Lung (tissue), 12 donors: ENCODE data around the gene IL23A. TPM values are rescaled to one million over a fixed set of nuclear protein-coding genes. Genes with fewer than 3 reads are reported as not detected.

Experiments
- ATAC-seq: fragments of 200-7000 bp; cut with Tn5 transposase; one replicate; pipeline ENCODE4 v1.9.1; 2020; ENCODE audit warnings: moderate number of reproducible peaks; ENCODE audit not compliant: insufficient read depth, low FRiP score
- DNase-seq, 3 donors: peaks; one replicate each; pipeline ENCODE4 v3.0.0-alpha.2; 2013 to 2017
- H3K27ac ChIP-seq, 2 donors: one replicate each; pipeline ENCODE4 v1.5.1; 2013; ENCODE audit warnings: mild to moderate bottlenecking in 2 of 2, moderate library complexity in 2 of 2, control low read depth in 1 of 2, inconsistent platforms in 1 of 2, low read depth in 1 of 2, low read length in 1 of 2
- H3K27me3 ChIP-seq, 3 donors: one replicate each; pipeline ENCODE4 v1.5.1; 2013; ENCODE audit warnings: low read length in 2 of 3; ENCODE audit not compliant: control insufficient read depth in 3 of 3, insufficient read depth in 3 of 3
- H3K36me3 ChIP-seq, 4 donors: one replicate each; pipeline ENCODE4 v1.5.1; 2013; ENCODE audit warnings: low read length in 4 of 4, mild to moderate bottlenecking in 1 of 4, moderate library complexity in 1 of 4; ENCODE audit not compliant: control insufficient read depth in 4 of 4, insufficient read depth in 4 of 4
- H3K4me1 ChIP-seq, 5 donors: one replicate each; pipeline ENCODE4 v1.5.1; 2013; ENCODE audit warnings: low read length in 5 of 5, mild to moderate bottlenecking in 2 of 5, moderate library complexity in 1 of 5; ENCODE audit not compliant: control insufficient read depth in 5 of 5, insufficient read depth in 5 of 5
- H3K4me3 ChIP-seq: one replicate; pipeline ENCODE4 v1.5.1; 2013; ENCODE audit warnings: mild to moderate bottlenecking, control low read depth, moderate library complexity
- H3K9ac ChIP-seq, 2 donors: one replicate each; pipeline ENCODE4 v1.5.1; 2013; ENCODE audit warnings: low read length in 2 of 2, control low read depth in 1 of 2; ENCODE audit not compliant: insufficient read depth in 1 of 2
- H3K9me3 ChIP-seq, 4 donors: one replicate each; pipeline ENCODE4 v1.5.1; 2013; ENCODE audit warnings: low read length in 3 of 4, mild to moderate bottlenecking in 1 of 4, moderate library complexity in 1 of 4; ENCODE audit not compliant: control insufficient read depth in 4 of 4, insufficient read depth in 3 of 4
- WGBS, 2 donors: extraction: QIAGEN DNeasy Blood & Tissue Kit; methylation state at CpG; one replicate each; pipeline ENCODE4 v1.1.7; 2013; 5-methylcytosine and 5-hydroxymethylcytosine counted together
- polyA plus RNA-seq, 2 donors: library from polyadenylated mRNA; stranded (reverse); fragments of 200-250 nt; gene quantifications; one replicate each; pipeline ENCODE4 v1.2.1, GENCODE V29; 2013
- total RNA-seq, 2 donors: library from RNA; depleted of rRNA in 1 of 2; stranded (reverse); fragments of >200 nt in 1 of 2; gene quantifications; one replicate each; pipeline ENCODE4 v1.2.1, GENCODE V29; 2014 to 2021
- TF ChIP-seq, protein P1 (sequence below): IDR thresholded peaks from 2 replicates; pipeline ENCODE4 v1.5.1; 2012; ENCODE audit warnings: mild to moderate bottlenecking; ENCODE audit errors: control extremely low read depth, extremely low read depth
- donor health status: control.
- donor health status: control.
- donor health status: Bipolar disorder and iron deficiency.
- donor health status: healthy.
- donor health status: DM: yes; HTN: yes; CAD: no.

The IL23A gene
- total and polyA plus RNA-seq, 4 donors: 0.34 to 4.0 (median 0.60) TPM

DNA sequence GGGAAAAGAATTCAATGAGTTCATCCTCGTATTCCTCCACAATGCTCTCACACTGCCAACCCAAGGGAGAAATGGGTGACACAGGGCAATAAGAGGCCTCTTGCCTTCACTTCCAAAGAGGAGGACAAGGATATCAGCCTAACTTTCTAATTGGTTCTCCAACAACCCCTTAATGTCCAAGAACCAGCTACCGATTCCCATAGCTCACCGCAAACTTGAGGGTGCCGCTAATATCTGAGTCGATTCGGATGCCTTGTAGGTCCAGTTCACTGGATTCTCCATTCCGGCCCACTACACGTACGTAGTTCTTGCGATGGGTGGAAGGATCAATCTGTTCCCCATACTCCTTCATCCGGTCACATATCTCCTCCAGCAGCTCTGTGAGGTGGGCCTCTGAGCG is 27.7 kb upstream of the IL23A start:
- H3K27me3 ChIP-seq: no peaks in the 10 kb centered on the region
- ATAC-seq: no peak
- DNase-seq: no peak
- TF ChIP-seq, protein P1, sequence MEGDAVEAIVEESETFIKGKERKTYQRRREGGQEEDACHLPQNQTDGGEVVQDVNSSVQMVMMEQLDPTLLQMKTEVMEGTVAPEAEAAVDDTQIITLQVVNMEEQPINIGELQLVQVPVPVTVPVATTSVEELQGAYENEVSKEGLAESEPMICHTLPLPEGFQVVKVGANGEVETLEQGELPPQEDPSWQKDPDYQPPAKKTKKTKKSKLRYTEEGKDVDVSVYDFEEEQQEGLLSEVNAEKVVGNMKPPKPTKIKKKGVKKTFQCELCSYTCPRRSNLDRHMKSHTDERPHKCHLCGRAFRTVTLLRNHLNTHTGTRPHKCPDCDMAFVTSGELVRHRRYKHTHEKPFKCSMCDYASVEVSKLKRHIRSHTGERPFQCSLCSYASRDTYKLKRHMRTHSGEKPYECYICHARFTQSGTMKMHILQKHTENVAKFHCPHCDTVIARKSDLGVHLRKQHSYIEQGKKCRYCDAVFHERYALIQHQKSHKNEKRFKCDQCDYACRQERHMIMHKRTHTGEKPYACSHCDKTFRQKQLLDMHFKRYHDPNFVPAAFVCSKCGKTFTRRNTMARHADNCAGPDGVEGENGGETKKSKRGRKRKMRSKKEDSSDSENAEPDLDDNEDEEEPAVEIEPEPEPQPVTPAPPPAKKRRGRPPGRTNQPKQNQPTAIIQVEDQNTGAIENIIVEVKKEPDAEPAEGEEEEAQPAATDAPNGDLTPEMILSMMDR: no peak
- peaks cover 9 to 38% (median 13%) of the 10 kb centered on the region in 4 donors for H3K36me3 ChIP-seq
- peaks cover 0 to 6% (median 6%) of the 10 kb centered on the region in 5 donors for H3K4me1 ChIP-seq
- WGBS, 2 donors: 96 to 97% methylated on average over 12 of the region's 12 CpGs
- no peak overlapping the region for H3K4me3 ChIP-seq
- no peak overlapping the region for H3K27ac ChIP-seq
- no peaks in the 10 kb centered on the region for H3K9me3 ChIP-seq
- H3K9ac ChIP-seq: no peak overlapping the region

DNA sequence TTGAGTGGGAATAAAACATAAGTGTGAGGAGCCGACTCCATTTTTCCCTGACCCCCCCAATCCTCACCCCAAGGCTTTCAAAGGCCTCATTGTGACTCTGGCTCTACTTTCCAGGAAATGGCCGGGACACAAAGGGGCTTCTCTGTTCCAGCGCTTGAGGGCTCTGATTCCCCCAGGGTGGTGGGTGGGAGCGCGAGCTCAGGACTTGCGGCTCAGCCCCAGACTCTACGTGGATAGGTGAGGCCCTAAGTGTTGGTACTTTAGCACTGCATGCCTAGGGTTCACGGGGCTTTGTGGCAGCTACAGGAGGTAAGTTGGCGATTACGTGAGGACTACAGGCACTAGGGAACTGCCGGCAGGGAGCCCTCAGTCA is 23.4 kb upstream of the IL23A start:
- ATAC-seq (no peak), DNase-seq (peak; percentile 26 to 39 (median 29))
- H3K27ac ChIP-seq: peak overlapping the region; percentile 87 to 94
- TF ChIP-seq, protein P1: no peak
- H3K4me1 ChIP-seq: peaks cover 0 to 13% (median 6%) of the 10 kb centered on the region in 5 donors
- H3K9me3 ChIP-seq: no peaks in the 10 kb centered on the region
- H3K4me3 ChIP-seq: peak overlapping the region; percentile 72
- peaks cover 0 to 38% (median 4%) of the 10 kb centered on the region in 4 donors for H3K36me3 ChIP-seq
- peak overlapping the region; percentile 80 to 98 for H3K9ac ChIP-seq
- 2 to 3% methylated on average over 11 of the region's 11 CpGs for WGBS, 2 donors
- H3K27me3 ChIP-seq: no peaks in the 10 kb centered on the region

DNA sequence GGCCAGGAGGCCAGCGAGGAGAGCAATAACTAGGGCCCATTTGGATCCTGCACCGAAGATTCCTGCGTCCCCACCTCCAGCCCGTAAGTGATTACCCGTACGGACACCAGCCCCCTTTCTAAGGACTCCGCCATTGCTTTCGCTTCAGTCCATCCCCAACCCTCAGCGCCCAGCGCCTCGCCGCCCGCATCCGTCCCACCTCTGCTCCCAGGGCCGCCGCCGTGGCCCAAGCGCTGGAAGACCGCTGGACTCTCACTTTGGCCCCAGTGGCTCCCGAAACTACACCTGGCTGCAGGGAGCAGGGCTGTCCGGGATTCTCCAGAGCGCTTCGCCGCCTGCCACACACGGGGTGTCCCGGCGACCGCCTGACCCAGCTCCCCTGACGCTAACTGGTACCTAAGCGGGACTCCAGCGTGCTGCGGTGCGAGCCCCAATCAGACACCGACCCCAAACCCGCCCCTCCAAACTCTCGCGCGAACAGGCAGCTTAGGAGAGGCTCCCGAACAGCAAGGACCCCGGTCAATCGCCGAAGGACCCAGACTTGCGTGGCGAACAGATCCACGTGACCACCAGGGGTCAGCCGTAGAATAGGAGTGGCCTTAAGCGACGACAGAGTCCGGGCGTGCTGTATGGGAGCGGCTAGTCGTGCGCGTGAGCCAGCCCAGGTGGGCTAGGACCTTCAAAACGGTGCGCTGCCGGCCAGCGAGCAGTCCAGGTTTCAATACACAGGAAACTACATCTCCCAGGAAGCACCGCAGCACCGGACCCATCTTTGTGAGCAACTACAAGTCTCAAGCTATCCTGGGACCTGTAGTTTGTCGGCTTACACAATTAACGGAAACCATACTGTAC is 22.8 kb upstream of the IL23A start, which contains the start of gene CNPY2:
Gene CNPY2, minus strand, starts transcription at position 367 of the 852 bp plus-strand sequence. CDS start 771 bp downstream, outside the sequence.
- peaks cover 0 to 33% (median 2%) of the 10 kb centered on the region in 4 donors for H3K36me3 ChIP-seq
- H3K27me3 ChIP-seq: no peaks in the 10 kb centered on the region
- peak within 1 kb of the TSS; percentile 80 to 98 for H3K9ac ChIP-seq
- DNase-seq (peak; percentile 97 to 98 (median 98)), ATAC-seq (peak; percentile 94)
- H3K4me3 ChIP-seq: peak within 1 kb of the TSS; percentile 72
- TF ChIP-seq, protein P1: no peak
- peaks cover 0 to 13% (median 6%) of the 10 kb centered on the region in 5 donors for H3K4me1 ChIP-seq
- H3K27ac ChIP-seq: peak within 1 kb of the TSS; percentile 87 to 94
- H3K9me3 ChIP-seq: no peaks in the 10 kb centered on the region
- WGBS, 2 donors: 0 to 1% methylated on average over 61 to 62 of the region's 62 CpGs
